ENCODE data around the gene XRRA1.

The XRRA1 gene

GRCh38 chr11:74844072-74844471 lies 104.8 kb downstream of the XRRA1 start:
- H3K4me1 ChIP-seq (ENCODE audit: control insufficient read depth in 1 of 2, insufficient read depth in 1 of 2, low read depth in 1 of 2, low read length in 1 of 2): peaks cover 10 to 14% of the 10 kb centered on the region in 2 experiments
- no peaks in the 10 kb centered on the region for H3K9me3 ChIP-seq
- H3K4me3 ChIP-seq (ENCODE audit: low read depth in 1 of 2, low read length in 1 of 2): no peak overlapping the region
- H3K27ac ChIP-seq: no peak overlapping the region
- no peaks in the 10 kb centered on the region for H3K27me3 ChIP-seq
- TF ChIP-seq CTCF (IDR thresholded peaks at IDR 0.05): no peak
- peaks cover 65% of the 10 kb centered on the region for H3K36me3 ChIP-seq

GRCh38 chr11:74842967-74843366 lies 105.9 kb downstream of the XRRA1 start:
- TF ChIP-seq CTCF (IDR thresholded peaks at IDR 0.05): no peak
- Histone ChIP-seq H3K27me3 (no peaks in the 10 kb centered on the region), H3K4me3 (ENCODE audit: low read depth in 1 of 2, low read length in 1 of 2) (no peak overlapping the region), H3K4me1 (ENCODE audit: control insufficient read depth in 1 of 2, insufficient read depth in 1 of 2, low read depth in 1 of 2, low read length in 1 of 2) (peaks cover 10 to 14% of the 10 kb centered on the region in 2 experiments), H3K36me3 (peaks cover 68% of the 10 kb centered on the region), H3K27ac (no peak overlapping the region), H3K9me3 (no peaks in the 10 kb centered on the region)

GRCh38 chr11:74840486-74840885 lies 108.4 kb downstream of the XRRA1 start:
- H3K27ac ChIP-seq: peak overlapping the region; percentile 4
- peaks cover 84% of the 10 kb centered on the region for H3K36me3 ChIP-seq
- H3K9me3 ChIP-seq: no peaks in the 10 kb centered on the region
- no peak overlapping the region for H3K4me3 ChIP-seq (ENCODE audit: low read depth in 1 of 2, low read length in 1 of 2)
- no peaks in the 10 kb centered on the region for H3K27me3 ChIP-seq
- H3K4me1 ChIP-seq (ENCODE audit: control insufficient read depth in 1 of 2, insufficient read depth in 1 of 2, low read depth in 1 of 2, low read length in 1 of 2): no peaks in the 10 kb centered on the region
- no peak for TF ChIP-seq CTCF (IDR thresholded peaks at IDR 0.05)

GRCh38 chr11:74839971-74840370 lies 108.9 kb downstream of the XRRA1 start:
- H3K27ac ChIP-seq: peak overlapping the region; percentile 4
- H3K4me3 ChIP-seq (ENCODE audit: low read depth in 1 of 2, low read length in 1 of 2): no peak overlapping the region

GRCh38 chr11:74839446-74839845 lies 109.4 kb downstream of the XRRA1 start:
- Histone ChIP-seq H3K9me3 (no peaks in the 10 kb centered on the region), H3K36me3 (peaks cover 84% of the 10 kb centered on the region), H3K4me1 (ENCODE audit: control insufficient read depth in 1 of 2, insufficient read depth in 1 of 2, low read depth in 1 of 2, low read length in 1 of 2) (no peaks in the 10 kb centered on the region), H3K4me3 (ENCODE audit: low read depth in 1 of 2, low read length in 1 of 2) (no peak overlapping the region), H3K27me3 (no peaks in the 10 kb centered on the region), H3K27ac (no peak overlapping the region)
- TF ChIP-seq CTCF (IDR thresholded peaks at IDR 0.05): no peak

More at GRCh38 chr11:74839971-74840370, 108.9 kb downstream of the XRRA1 start:
- Histone ChIP-seq H3K27me3 (no peaks in the 10 kb centered on the region), H3K36me3 (peaks cover 84% of the 10 kb centered on the region), H3K9me3 (no peaks in the 10 kb centered on the region), H3K4me1 (ENCODE audit: control insufficient read depth in 1 of 2, insufficient read depth in 1 of 2, low read depth in 1 of 2, low read length in 1 of 2) (no peaks in the 10 kb centered on the region)
- TF ChIP-seq CTCF (IDR thresholded peaks at IDR 0.05): no peak

GRCh38 chr11:74838188-74838587 lies 110.7 kb downstream of the XRRA1 start:
- Histone ChIP-seq H3K27ac (no peak overlapping the region), H3K9me3 (no peaks in the 10 kb centered on the region), H3K4me3 (ENCODE audit: low read depth in 1 of 2, low read length in 1 of 2) (no peak overlapping the region), H3K4me1 (ENCODE audit: control insufficient read depth in 1 of 2, insufficient read depth in 1 of 2, low read depth in 1 of 2, low read length in 1 of 2) (no peaks in the 10 kb centered on the region), H3K27me3 (no peaks in the 10 kb centered on the region), H3K36me3 (peaks cover 81% of the 10 kb centered on the region)
- TF ChIP-seq CTCF (IDR thresholded peaks at IDR 0.05): no peak
